H1 (cell line): ENCODE measurements around the gene FBXO34. TPM values are rescaled to one million over a fixed set of nuclear protein-coding genes. Genes with fewer than 3 reads are reported as not detected.
A peak's percentile ranks its signal among the peaks of the same experiment; 100 is the strongest.

Experiments
- CTCF ChIA-PET: fragments of 300-600 bp; sonication (Branson Sonifier 250); formaldehyde crosslinking; loops from one replicate; lab custom pipeline; 2021; ENCODE audit not compliant: partially characterized antibody; lab: Charles Lee
- POLR2A ChIA-PET: fragments of 300-600 bp; sonication (Branson Sonifier 250); formaldehyde crosslinking; loops from one replicate; lab custom pipeline; 2021; ENCODE audit warnings: inconsistent platforms; ENCODE audit not compliant: partially characterized antibody; lab: Charles Lee
- DNase-seq, 2 experiments: peaks; one replicate each; pipeline versions ENCODE4 v3.0.0 to v3.0.0-alpha.2; 2010 to 2022; ENCODE audit warnings: low spot score in 2 of 2, low read depth in 1 of 2, mixed read lengths in 1 of 2
- FAIRE-seq: peaks from 2 replicates; lab custom pipeline; 2011; peaks lifted over from hg19 to GRCh38; lab: Jason Lieb, UNC
- H2AFZ ChIP-seq: 2 replicates; pipeline ENCODE4 v1.8.1; 2012; ENCODE audit warnings: low read length, inconsistent platforms
- H2AK5ac ChIP-seq: 2 replicates; pipeline ENCODE4 v1.6.1; 2013; ENCODE audit warnings: low read depth, low read length
- H2BK120ac ChIP-seq: replicated peaks from 2 replicates; pipeline ENCODE3; 2013; ENCODE audit warnings: low read depth, low read length, inconsistent platforms
- H2BK12ac ChIP-seq: 2 replicates; pipeline ENCODE4 v1.6.1; 2013; ENCODE audit warnings: low read depth, low read length
- H2BK15ac ChIP-seq: 2 replicates; pipeline ENCODE4 v1.6.1; 2013; ENCODE audit warnings: low read length
- H2BK20ac ChIP-seq: 2 replicates; pipeline ENCODE4 v1.6.1; 2013; ENCODE audit warnings: low read length
- H2BK5ac ChIP-seq: 2 replicates; pipeline ENCODE4 v1.6.1; 2013; ENCODE audit warnings: low read depth, low read length
- H3K14ac ChIP-seq: 2 replicates; pipeline ENCODE4 v1.6.1; 2013; ENCODE audit warnings: inconsistent platforms; ENCODE audit not compliant: insufficient read length
- H3K18ac ChIP-seq: 2 replicates; pipeline ENCODE4 v1.6.1; 2013; ENCODE audit warnings: low read length; ENCODE audit errors: extremely low read depth
- H3K23ac ChIP-seq: 2 replicates; pipeline ENCODE4 v1.6.1; 2013; ENCODE audit warnings: inconsistent platforms; ENCODE audit not compliant: insufficient read length
- H3K23me2 ChIP-seq: 2 replicates; pipeline ENCODE4 v1.6.1; 2013; ENCODE audit warnings: low read depth, low read length
- H3K27ac ChIP-seq: 2 replicates; pipeline ENCODE4 v1.6.1; 2011; ENCODE audit warnings: low read depth, low read length, inconsistent platforms
- H3K27me3 ChIP-seq, 4 experiments: replicated peaks in 1 of 4; 1 replicate in 1 of 4; 2 replicates in 3 of 4; pipeline versions ENCODE4 v1.6.1 to v1.8.1; 2011 to 2013; ENCODE audit warnings: low read length in 3 of 4, mild to moderate bottlenecking in 3 of 4, inconsistent platforms in 2 of 4, mixed read lengths in 2 of 4, moderate library complexity in 1 of 4; ENCODE audit not compliant: control insufficient read depth in 3 of 4, insufficient read depth in 3 of 4; ENCODE audit errors: extremely low read depth in 1 of 4
- H3K36me3 ChIP-seq, 4 experiments: 2 replicates each; pipeline versions ENCODE4 v1.6.1 to v1.8.1; 2011 to 2013; ENCODE audit warnings: mild to moderate bottlenecking in 4 of 4, low read length in 3 of 4, moderate library complexity in 2 of 4, control low read depth in 1 of 4, inconsistent platforms in 1 of 4; ENCODE audit not compliant: insufficient read depth in 4 of 4, control insufficient read depth in 2 of 4
- H3K4ac ChIP-seq: replicated peaks from 2 replicates; pipeline ENCODE3; 2013; ENCODE audit warnings: low read length, low read depth, mixed read lengths, inconsistent platforms; ENCODE audit not compliant: insufficient read length
- H3K4me1 ChIP-seq, 4 experiments: replicated peaks in 1 of 4; 1 replicate in 1 of 4; 2 replicates in 3 of 4; pipeline versions ENCODE4 v1.6.1 to v1.8.1; 2011 to 2013; ENCODE audit warnings: low read length in 3 of 4, inconsistent platforms in 2 of 4, mixed read lengths in 1 of 4; ENCODE audit not compliant: insufficient read depth in 4 of 4, control insufficient read depth in 3 of 4
- H3K4me2 ChIP-seq, 2 experiments: 2 replicates each; pipeline versions ENCODE4 v1.6.1 to v1.8.1; 2011 to 2013; ENCODE audit warnings: low read depth in 2 of 2, low read length in 2 of 2, control low read depth in 1 of 2, inconsistent platforms in 1 of 2, mild to moderate bottlenecking in 1 of 2; ENCODE audit not compliant: insufficient read depth in 1 of 2
- H3K4me3 ChIP-seq, 4 experiments: fragments of 200-600, 300-600 bp in 1 of 4; sonication (generic), shearing (Covaris generic), sonication (Bioruptor Twin) in 1 of 4; 2 replicates each; pipeline versions ENCODE4 v1.5.1 to v1.8.1; 2011 to 2016; ENCODE audit warnings: low read length in 4 of 4, low read depth in 3 of 4, control low read depth in 2 of 4, inconsistent platforms in 2 of 4, mild to moderate bottlenecking in 2 of 4, mixed read lengths in 1 of 4, moderate library complexity in 1 of 4; ENCODE audit not compliant: insufficient read depth in 2 of 4; ENCODE audit errors: extremely low read depth in 1 of 4
- H3K56ac ChIP-seq: replicated peaks from 2 replicates; pipeline ENCODE3; 2013; ENCODE audit warnings: low read depth, mild to moderate bottlenecking, mixed read lengths, low read length, inconsistent platforms; ENCODE audit not compliant: insufficient read length
- H3K79me1 ChIP-seq: 2 replicates; pipeline ENCODE4 v1.6.1; 2013; ENCODE audit warnings: low read depth, low read length, control low read depth
- H3K79me2 ChIP-seq, 2 experiments: 2 replicates each; pipeline versions ENCODE4 v1.6.1 to v1.8.1; 2012 to 2013; ENCODE audit warnings: low read length in 2 of 2, mild to moderate bottlenecking in 2 of 2, inconsistent platforms in 1 of 2; ENCODE audit not compliant: insufficient read depth in 2 of 2, control insufficient read depth in 1 of 2
- H3K9ac ChIP-seq, 4 experiments: replicated peaks in 1 of 4; 1 replicate in 1 of 4; 2 replicates in 3 of 4; pipeline versions ENCODE4 v1.6.1 to v1.8.1; 2011 to 2013; ENCODE audit warnings: low read depth in 3 of 4, low read length in 3 of 4, control low read depth in 2 of 4, mild to moderate bottlenecking in 2 of 4, moderate library complexity in 2 of 4, inconsistent platforms in 1 of 4; ENCODE audit errors: extremely low read depth in 1 of 4
- H3K9me3 ChIP-seq, 2 experiments: 2 replicates each; pipeline versions ENCODE4 v1.6.1 to v1.8.1; 2012 to 2013; ENCODE audit warnings: mild to moderate bottlenecking in 2 of 2, moderate library complexity in 2 of 2, control low read depth in 1 of 2, inconsistent platforms in 1 of 2, low read depth in 1 of 2, low read length in 1 of 2, mixed read lengths in 1 of 2; ENCODE audit not compliant: insufficient read depth in 2 of 2
- H4K20me1 ChIP-seq, 2 experiments: replicated peaks in 1 of 2; 2 replicates each; pipeline versions ENCODE3 to v1.8.1; 2011 to 2013; ENCODE audit warnings: inconsistent platforms in 2 of 2, low read length in 2 of 2, mild to moderate bottlenecking in 1 of 2; ENCODE audit not compliant: insufficient read depth in 2 of 2, control insufficient read depth in 1 of 2
- H4K5ac ChIP-seq: 2 replicates; pipeline ENCODE4 v1.6.1; 2013; ENCODE audit warnings: low read length, low read depth, mixed read lengths, inconsistent platforms; ENCODE audit not compliant: insufficient read length
- H4K8ac ChIP-seq: 2 replicates; pipeline ENCODE4 v1.8.0; 2013; ENCODE audit warnings: mild to moderate bottlenecking, moderate library complexity, low read length, inconsistent platforms; ENCODE audit not compliant: insufficient read depth; ENCODE audit errors: extremely low read depth
- H4K91ac ChIP-seq: replicated peaks from 2 replicates; pipeline ENCODE3; 2013; ENCODE audit warnings: low read length, mixed read lengths, inconsistent platforms; ENCODE audit not compliant: insufficient read length
- CTCF ChIP-seq, 3 experiments: IDR thresholded peaks; 1 replicate in 2 of 3; 2 replicates in 1 of 3; pipeline versions ENCODE4 v1.5.1 to v1.6.1; 2011; ENCODE audit warnings: low read length in 3 of 3, mild to moderate bottlenecking in 3 of 3, inconsistent platforms in 2 of 3, low read depth in 1 of 3, moderate library complexity in 1 of 3; ENCODE audit not compliant: insufficient read depth in 1 of 3; ENCODE audit errors: control extremely low read depth in 1 of 3
- JUND ChIP-seq: IDR thresholded peaks from 2 replicates; pipeline ENCODE4 v1.6.1; 2011; ENCODE audit warnings: mild to moderate bottlenecking, improper control_type of control experiment, low read length
- RAD21 ChIP-seq, 2 experiments: IDR thresholded peaks in 1 of 2; conservative IDR thresholded peaks in 1 of 2; 2 replicates each; pipeline ENCODE4 v1.6.1; 2011; ENCODE audit warnings: low read depth in 2 of 2, low read length in 2 of 2, improper control_type of control experiment in 1 of 2, inconsistent platforms in 1 of 2, mild to moderate bottlenecking in 1 of 2, moderate library complexity in 1 of 2
- YY1 ChIP-seq: IDR thresholded peaks from 2 replicates; pipeline ENCODE4 v1.6.1; 2011; ENCODE audit warnings: low read depth, mild to moderate bottlenecking, low read length
- WGBS, 2 experiments: shearing (Covaris generic) in 1 of 2; methylation state at CpG; one replicate each; pipeline versions ENCODE4 v1.1.6 to v1.1.7; 2013 to 2015; ENCODE audit warnings: low lambda C conversion rate in 2 of 2, mixed read lengths in 2 of 2, inconsistent platforms in 1 of 2, low coverage in 1 of 2, missing lambda C conversion rate in 1 of 2; ENCODE audit not compliant: insufficient replicate concordance in 2 of 2, insufficient coverage in 1 of 2, insufficient read length in 1 of 2; ENCODE audit errors: extremely low coverage in 1 of 2, missing lambda C conversion rate in 1 of 2; 5-methylcytosine and 5-hydroxymethylcytosine counted together
- polyA plus RNA-seq, 7 experiments: library from polyadenylated mRNA; depleted of rRNA in 3 of 7; stranded (reverse) in 5 of 7; unstranded in 2 of 7; fragments of >200 nt in 5 of 7; fragments of 200-250 nt in 2 of 7; gene quantifications; 1 replicate in 5 of 7; 2 replicates in 1 of 7; 4 replicates in 1 of 7; pipeline versions ENCODE4 v1.2.1 to v1.2.3, GENCODE V29; 2011 to 2013; ENCODE audit warnings: missing spikeins in 2 of 7, mixed read lengths in 2 of 7
- total RNA-seq: library from RNA; stranded (reverse); fragmentation: NEBNext Ultra II Directional; extraction: Animal tissue kit (Norgen Biotek cat#: 25700); gene quantifications from 2 replicates; pipeline ENCODE4 v1.2.1, GENCODE V29; 2021

Gene FBXO34
- total and polyA plus RNA-seq, 2 of the 8 experiments (the other 6 are each of a cell fraction or from before 2014, with no cell fraction given), result 7.0 to 14.4 TPM

GRCh38 chr14:55354500-55354899 lies 83.3 kb downstream of the FBXO34 start:
- POLR2A ChIA-PET, result interaction anchor here (0.7 to 1.7 kb wide), 4 partner anchors 8 to 164 kb away, joined by 3 to 6 read pairs (median 4); no protein-coding TSS in a partner anchor
- peaks cover 0 to 2% (median 0%) of the 10 kb centered on the region in 4 experiments; a peak in 1 of 7 replicates for H3K27me3 ChIP-seq
- no peak overlapping the region for H3K4me3 ChIP-seq
- H3K14ac ChIP-seq, result no peak overlapping the region
- H3K4ac ChIP-seq, result no peak overlapping the region
- H3K27ac ChIP-seq, result no peak overlapping the region
- H4K91ac ChIP-seq, result no peak overlapping the region
- no peak overlapping the region for H3K4me2 ChIP-seq
- H3K18ac ChIP-seq, result no peak overlapping the region
- no peaks in the 10 kb centered on the region for H3K79me1 ChIP-seq
- H3K4me1 ChIP-seq, result no peaks in the 10 kb centered on the region
- H2AFZ ChIP-seq, result no peak overlapping the region
- H2BK5ac ChIP-seq, result no peak overlapping the region
- CTCF ChIA-PET, result interaction anchor here (0.5 to 5.8 kb wide), 44 partner anchors 8 to 265 kb away, joined by 3 to 43 read pairs (median 4); partner anchors contain the start of genes DLGAP5 and FBXO34
- no peak overlapping the region for H2BK12ac ChIP-seq
- H4K20me1 ChIP-seq, result peaks cover 0 to 4% of the 10 kb centered on the region in 2 experiments
- no peak overlapping the region for H3K56ac ChIP-seq
- peak; percentile 62 for FAIRE-seq
- no peak overlapping the region for H3K9ac ChIP-seq
- no peak overlapping the region for H3K23ac ChIP-seq
- no peak overlapping the region for H4K5ac ChIP-seq
- no peak overlapping the region for H4K8ac ChIP-seq
- H2AK5ac ChIP-seq, result no peak overlapping the region
- H2BK15ac ChIP-seq, result no peak overlapping the region
- no peaks in the 10 kb centered on the region for H3K79me2 ChIP-seq
- 67% methylated on average over 5 of the region's 5 CpGs; no CpG with 5 or more reads in 1 of the 2 experiments for WGBS, 2 experiments
- H3K36me3 ChIP-seq, result peaks cover 0 to 12% (median 4%) of the 10 kb centered on the region in 4 experiments; a peak in 4 of 8 replicates
- TF ChIP-seq JUND (no peak), RAD21 (IDR thresholded peaks at IDR 0.05 in 1 of 2, conservative IDR thresholded peaks at IDR 0.05 in 1 of 2; ENCODE audit: low read depth in 2 of 2, low read length in 2 of 2) (peak; percentile 83 to 89), YY1 (0 out of 2 replicates have a peak, but pooled peaks have one; percentile 31), CTCF (IDR thresholded peaks at IDR 0.05; ENCODE audit: control extremely low read depth in 1 of 3, insufficient read depth in 1 of 3, low read depth in 1 of 3, low read length in 3 of 3) (peak; percentile 39 to 89 (median 75))
- TF ChIP-seq, all 59 proteins: peak for 3
- Histone ChIP-seq H3K23me2 (no peaks in the 10 kb centered on the region), H2BK120ac (no peak overlapping the region), H3K9me3 (no peaks in the 10 kb centered on the region), H2BK20ac (no peak overlapping the region)
- DNase-seq, result peak; percentile 21 to 56
